GM18951 (cell line): ENCODE measurements around the gene CLMP.

Experiments used
- POLR2A ChIP-seq: IDR thresholded peaks from 4 replicates; pipeline ENCODE4 v1.6.1; 2011; ENCODE audit warnings: mild to moderate bottlenecking; ENCODE audit not compliant: insufficient read length, insufficient read depth; ENCODE audit errors: extremely low read depth
- in situ Hi-C: fragments of 300-500 bp; cut with MboI; formaldehyde crosslinking; loops from one replicate; pipeline ENCODE4 v1.12.0; 2022; ENCODE audit warnings: low sequenced_read_pairs, mixed read lengths, inconsistent platforms; ENCODE audit not compliant: unreplicated experiment

Gene CLMP

GRCh38 chr11:123180166-123180565 is 14.9 kb downstream of the CLMP start:
- no peak for TF ChIP-seq POLR2A
- in situ Hi-C loops = no loop called here

GRCh38 chr11:123179586-123179985 is 15.5 kb downstream of the CLMP start:
- in situ Hi-C loops = no loop called here

GRCh38 chr11:123178186-123178585 is 16.9 kb downstream of the CLMP start:
- in situ Hi-C loops = no loop called here
- TF ChIP-seq POLR2A = no peak

More at GRCh38 chr11:123179586-123179985, 15.5 kb downstream of the CLMP start:
- no peak for TF ChIP-seq POLR2A

- TF ChIP-seq POLR2A = no peak
- in situ Hi-C loops = no loop called here
Measured at GRCh38 chr11:123176785-123177184, 18.3 kb downstream of the CLMP start.

GRCh38 chr11:123174196-123175183 is 20.6 kb downstream of the CLMP start:
- TF ChIP-seq POLR2A = no peak
- in situ Hi-C loops = no loop called here

GRCh38 chr11:123173856-123174186 is 21.2 kb downstream of the CLMP start:
- in situ Hi-C loops = no loop called here
- TF ChIP-seq POLR2A = no peak

GRCh38 chr11:123173040-123173855 is 21.8 kb downstream of the CLMP start:
- no peak for TF ChIP-seq POLR2A
- in situ Hi-C loops = no loop called here

- in situ Hi-C loops = no loop called here
Measured at GRCh38 chr11:123170929-123171328, 24.1 kb downstream of the CLMP start.

GRCh38 chr11:123169821-123170220 is 25.2 kb downstream of the CLMP start:
- in situ Hi-C loops = no loop called here
- TF ChIP-seq POLR2A = no peak

More at GRCh38 chr11:123170929-123171328, 24.1 kb downstream of the CLMP start:
- no peak for TF ChIP-seq POLR2A

- TF ChIP-seq POLR2A = no peak
- in situ Hi-C loops = no loop called here
Measured at GRCh38 chr11:123168955-123169484, 26.0 kb downstream of the CLMP start.

GRCh38 chr11:123168241-123168640 is 26.8 kb downstream of the CLMP start:
- no peak for TF ChIP-seq POLR2A

GRCh38 chr11:123166071-123166559 is 28.9 kb downstream of the CLMP start:
- in situ Hi-C loops = no loop called here
- TF ChIP-seq POLR2A = no peak

More at GRCh38 chr11:123168241-123168640, 26.8 kb downstream of the CLMP start:
- in situ Hi-C loops = no loop called here
